Nephron progenitor cell (in vitro differentiated cells): ENCODE data around the gene HOMER3.

Source experiments
- DNase-seq: peaks from one replicate; pipeline ENCODE4 v3.0.0; 2021
- H3K27ac Mint-ChIP-seq: 2 replicates; pipeline ENCODE4 v1.8.0; 2021; ENCODE audit warnings: mild to moderate bottlenecking, moderate library complexity, mixed read lengths
- H3K27me3 Mint-ChIP-seq: 2 replicates; pipeline ENCODE4 v1.8.0; 2021; ENCODE audit warnings: mild to moderate bottlenecking, low read depth, mixed read lengths; ENCODE audit not compliant: poor library complexity
- H3K36me3 Mint-ChIP-seq: 2 replicates; pipeline ENCODE4 v1.8.0; 2021; ENCODE audit warnings: low read depth, mixed read lengths
- H3K4me1 Mint-ChIP-seq: 2 replicates; pipeline ENCODE4 v1.8.0; 2021; ENCODE audit warnings: mixed read lengths
- H3K4me3 Mint-ChIP-seq: 2 replicates; pipeline ENCODE4 v1.8.0; 2021; ENCODE audit warnings: mild to moderate bottlenecking, moderate library complexity, mixed read lengths
- H3K9me3 Mint-ChIP-seq: 2 replicates; pipeline ENCODE4 v1.8.0; 2021; ENCODE audit warnings: mild to moderate bottlenecking, moderate library complexity, mixed read lengths
- CTCF ChIP-seq: fragments of 200-600 bp; sonication (generic); IDR thresholded peaks from 2 replicates; pipeline ENCODE4 v1.5.0; 2021; ENCODE audit warnings: antibody characterized with exemption

The HOMER3 gene

GRCh38 chr19:18939163-18939562 lies 1.9 kb downstream of the HOMER3 start:
- DNase-seq, result no peak
- H3K36me3 Mint-ChIP-seq, result peaks cover 30% of the 10 kb centered on the region
- H3K9me3 Mint-ChIP-seq, result no peaks in the 10 kb centered on the region
- peaks cover 33% of the 10 kb centered on the region for H3K4me1 Mint-ChIP-seq
- H3K27ac Mint-ChIP-seq, result peak overlapping the region; percentile 48
- H3K4me3 Mint-ChIP-seq, result peak overlapping the region; percentile 90
- TF ChIP-seq CTCF, result no peak
- peaks cover 3% of the 10 kb centered on the region for H3K27me3 Mint-ChIP-seq

- H3K36me3 Mint-ChIP-seq, result peaks cover 46% of the 10 kb centered on the region
- no peak overlapping the region for H3K27ac Mint-ChIP-seq
- TF ChIP-seq CTCF, result no peak
- H3K9me3 Mint-ChIP-seq, result no peaks in the 10 kb centered on the region
- H3K4me1 Mint-ChIP-seq, result peaks cover 21% of the 10 kb centered on the region
- H3K27me3 Mint-ChIP-seq, result no peaks in the 10 kb centered on the region
- no peak overlapping the region for H3K4me3 Mint-ChIP-seq
- DNase-seq, result no peak
These were observed 7.7 kb downstream of the HOMER3 start for GRCh38 chr19:18933297-18933696.

GRCh38 chr19:18932216-18932841 lies 8.7 kb downstream of the HOMER3 start:
- DNase-seq, result peak; percentile 97
- Mint-ChIP-seq H3K36me3 (peaks cover 42% of the 10 kb centered on the region), H3K9me3 (no peaks in the 10 kb centered on the region), H3K27ac (peak overlapping the region; percentile 90), H3K27me3 (no peaks in the 10 kb centered on the region), H3K4me3 (peak overlapping the region; percentile 59), H3K4me1 (peaks cover 21% of the 10 kb centered on the region)
- no peak for TF ChIP-seq CTCF

GRCh38 chr19:18931316-18932162 lies 9.5 kb downstream of the HOMER3 start:
- no peak for DNase-seq
- Mint-ChIP-seq H3K9me3 (no peaks in the 10 kb centered on the region), H3K27ac (no peak overlapping the region)

GRCh38 chr19:18929311-18929710 lies 11.7 kb downstream of the HOMER3 start:
- TF ChIP-seq CTCF, result no peak
- Mint-ChIP-seq H3K36me3 (peaks cover 40% of the 10 kb centered on the region), H3K4me1 (peaks cover 21% of the 10 kb centered on the region), H3K9me3 (no peaks in the 10 kb centered on the region), H3K27ac (no peak overlapping the region), H3K27me3 (no peaks in the 10 kb centered on the region), H3K4me3 (no peak overlapping the region)
- DNase-seq, result no peak

More at GRCh38 chr19:18931316-18932162, 9.5 kb downstream of the HOMER3 start:
- Mint-ChIP-seq H3K4me3 (no peak overlapping the region), H3K4me1 (peaks cover 21% of the 10 kb centered on the region), H3K27me3 (no peaks in the 10 kb centered on the region), H3K36me3 (peaks cover 38% of the 10 kb centered on the region)
- TF ChIP-seq CTCF, result no peak
